ENCODE measurements around the gene DNAAF5. TPM values are rescaled to one million over a fixed set of nuclear protein-coding genes. Genes with fewer than 3 reads are reported as not detected.
"Not testable (repeated sequence)": the region's sequence is repeated elsewhere in the genome, so short reads cannot be mapped to it uniquely, and the experiment has no call there.

The DNAAF5 gene
- total and polyA plus RNA-seq, 2 of the 13 experiments (the other 11 are each of a cell fraction or from before 2014, with no cell fraction given), result 11.9 to 21.5 TPM

- TF ChIP-seq AGO2 (optimal IDR thresholded peaks at IDR 0.05; ENCODE audit: low read depth, low read length), result no peak
- no peak for TF ChIP-seq REST (IDR thresholded peaks at IDR 0.05; ENCODE audit: borderline replicate concordance in 1 of 2, low read depth in 1 of 2, low read length in 2 of 2)
These were observed 68.3 kb downstream of the DNAAF5 start (continued) for GRCh38 chr7:794671-795329.

- not testable (repeated sequence) for FAIRE-seq; H3K4me2 ChIP-seq (ENCODE audit: low read depth, low read length)
These were observed 70.1 kb downstream of the DNAAF5 start for GRCh38 chr7:796434-797169.

More at GRCh38 chr7:796434-797169, 70.1 kb downstream of the DNAAF5 start:
- DNase-seq (ENCODE audit: low spot score); CTCF ChIA-PET (ENCODE audit: low intra/inter-chr PET ratio, low total read pairs); H3K4me1 ChIP-seq (ENCODE audit: insufficient read depth, low read length); H3K79me2 ChIP-seq (ENCODE audit: insufficient read depth, low read length); H3K4me3 ChIP-seq (replicated peaks in 1 of 3; ENCODE audit: insufficient read depth in 1 of 3, low read depth in 2 of 3, low read length in 3 of 3); H3K9ac ChIP-seq (ENCODE audit: insufficient read depth, low read depth, low read length); H3K27ac ChIP-seq (ENCODE audit: extremely low read length, insufficient read depth, low read length); BruUV-seq (replicated peaks); in situ Hi-C loops (cut with HindIII; ENCODE audit: extremely low pct_ligation_motif_present, low pct_unique_long_range_greater_than_20kb); H4K20me1 ChIP-seq (ENCODE audit: insufficient read depth, low read length); H3K36me3 ChIP-seq (replicated peaks in 1 of 2; ENCODE audit: control insufficient read depth in 1 of 2, insufficient read depth in 2 of 2, low read length in 2 of 2); H3K9me3 ChIP-seq (ENCODE audit: low read length); H2AFZ ChIP-seq (ENCODE audit: low read length); H3K27me3 ChIP-seq (ENCODE audit: control insufficient read depth in 1 of 2, insufficient read depth in 2 of 2, low read length in 2 of 2); ATAC-seq; intact Hi-C loops (cut with micrococcal nuclease; ENCODE audit: unreplicated experiment); POLR2A ChIA-PET: not testable (repeated sequence)
- 90% methylated on average over 8 of the region's 10 CpGs for WGBS (ENCODE audit: low lambda C conversion rate)

Data from HepG2 (cell line).